CD4-positive, alpha-beta T cell treated with Interleukin-4 for 1 hour (primary cell): ENCODE results near the gene STUM.
"Not testable (repeated sequence)": the region's sequence is repeated elsewhere in the genome, so short reads cannot be mapped to it uniquely, and the experiment has no call there.

ENCODE experiments used
- DNase-seq, 2 donors: peaks; one replicate each; pipeline ENCODE4 v3.0.0-alpha.2; 2020 to 2022

Gene STUM

DNA sequence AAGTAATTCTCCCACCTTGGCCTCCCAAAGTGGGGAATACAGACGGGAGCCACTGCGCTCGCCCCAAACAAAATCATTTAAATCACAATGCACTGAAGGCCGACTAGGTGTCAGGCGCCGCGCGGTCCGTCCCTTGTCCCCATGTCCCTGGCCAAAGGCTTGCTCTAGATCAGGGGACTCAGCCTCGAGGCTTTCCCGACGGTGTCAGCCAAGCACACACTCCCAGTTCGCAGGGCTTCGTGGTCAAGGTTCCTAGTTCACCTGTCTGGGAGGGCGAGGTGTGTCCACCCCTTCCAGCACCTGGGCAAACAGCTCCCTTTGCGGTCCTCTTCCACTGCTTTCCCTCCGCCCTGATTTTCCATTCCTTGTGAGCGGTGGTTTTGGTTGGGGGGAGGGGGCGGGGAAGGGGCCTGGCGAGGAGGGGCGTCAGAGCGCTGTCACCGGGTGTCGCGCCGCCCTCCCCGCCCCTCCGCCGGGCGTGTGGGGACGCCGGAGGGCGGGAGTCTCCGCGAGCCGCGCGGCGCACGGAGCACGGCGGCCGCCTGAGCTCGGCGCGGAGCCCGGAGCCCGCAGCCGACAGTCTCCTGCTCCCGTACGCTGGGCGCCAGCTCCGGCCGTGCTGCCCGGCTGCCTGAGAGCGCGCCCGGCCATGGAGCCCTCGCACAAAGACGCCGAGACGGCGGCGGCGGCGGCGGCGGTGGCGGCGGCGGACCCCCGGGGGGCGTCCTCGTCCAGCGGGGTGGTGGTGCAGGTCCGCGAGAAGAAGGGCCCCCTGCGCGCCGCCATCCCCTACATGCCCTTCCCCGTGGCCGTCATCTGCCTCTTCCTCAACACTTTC, at the start of gene STUM:
STUM (plus strand) TSS at position 509 of the 838 bp plus-strand sequence; CDS start at position 650, 141 bp downstream.
- peak in 1 of 2 donors; percentile 10 for DNase-seq

GRCh38 chr1:226499699-226500098, 48.9 kb upstream of the STUM start:
- DNase-seq, result not testable (repeated sequence)

GRCh38 chr1:226506021-226506420, 42.5 kb upstream of the STUM start:
- no peak for DNase-seq

DNA sequence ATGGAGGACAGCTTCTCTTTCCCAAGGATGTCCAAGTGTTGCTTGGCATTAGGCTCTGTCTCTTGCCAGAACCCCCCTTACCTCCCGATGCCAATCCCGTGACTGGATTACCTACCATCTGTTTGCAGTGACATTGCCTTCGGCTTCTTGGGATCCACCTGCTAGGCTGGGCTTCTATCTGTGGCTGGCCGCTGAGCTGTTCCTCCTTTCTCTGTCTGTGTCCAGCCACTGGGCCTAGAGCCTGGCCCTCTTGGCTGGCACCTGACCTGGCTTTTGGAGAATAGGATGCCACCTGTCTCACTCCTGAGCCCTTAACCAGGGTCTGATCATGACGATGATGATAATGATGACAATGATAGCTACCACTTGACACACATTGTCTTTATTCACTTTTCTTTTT, 41.6 kb upstream of the STUM start:
- no peak for DNase-seq

DNA sequence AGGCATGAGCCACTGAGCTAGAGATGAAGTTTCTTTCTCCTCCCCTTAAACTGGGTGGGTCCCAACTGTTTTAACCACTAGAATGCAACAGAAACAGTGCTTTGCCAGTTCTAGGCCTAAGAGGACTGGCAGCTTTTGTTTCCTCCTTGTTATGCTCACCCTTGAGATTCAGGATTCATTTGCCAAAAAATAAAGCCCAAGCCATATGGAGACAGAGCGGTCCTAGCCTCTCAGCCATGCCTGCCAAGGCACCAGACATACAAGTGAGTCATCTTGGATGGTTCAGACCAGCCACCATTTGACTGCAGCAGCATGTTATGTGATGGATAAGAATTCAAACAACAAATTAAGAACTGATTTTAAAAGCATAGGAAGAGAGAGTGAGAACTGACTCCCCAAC, 38.1 kb upstream of the STUM start:
- no peak for DNase-seq

GRCh38 chr1:226511296-226511695, 37.3 kb upstream of the STUM start:
- no peak for DNase-seq

DNA sequence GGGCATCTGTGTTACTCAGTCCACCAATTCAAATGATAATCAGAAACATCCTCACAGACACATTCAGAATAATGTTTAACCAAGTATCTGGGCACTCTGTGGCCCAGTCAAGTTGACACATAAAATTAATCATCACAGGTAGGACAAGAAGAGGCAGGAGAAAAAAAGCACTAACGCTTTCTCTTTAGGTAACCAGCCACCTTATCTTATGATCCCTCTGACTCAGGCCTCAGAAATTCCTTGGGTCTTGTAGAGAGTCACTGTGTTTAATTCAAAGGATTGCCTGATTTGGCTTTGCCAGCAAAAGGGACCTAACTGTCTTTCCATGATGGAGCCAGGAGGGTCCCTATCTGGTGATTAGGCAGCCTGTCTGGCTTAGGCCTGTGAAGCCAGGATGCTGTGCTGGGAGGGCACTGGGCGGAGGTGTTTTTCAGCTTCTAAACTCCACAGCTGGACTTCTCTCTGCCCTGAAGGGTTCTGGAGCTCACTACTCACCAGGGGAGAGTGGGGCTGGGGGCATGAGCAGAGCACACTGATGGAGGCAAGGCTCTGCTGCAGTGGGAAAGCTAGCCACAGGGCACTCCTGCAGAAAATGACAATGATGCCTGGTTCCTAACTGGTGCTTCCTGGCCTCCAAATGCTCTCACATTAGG, 36.4 kb upstream of the STUM start:
- no peak for DNase-seq

- DNase-seq, result no peak
Measured at GRCh38 chr1:226518375-226518774, 30.2 kb upstream of the STUM start.

DNA sequence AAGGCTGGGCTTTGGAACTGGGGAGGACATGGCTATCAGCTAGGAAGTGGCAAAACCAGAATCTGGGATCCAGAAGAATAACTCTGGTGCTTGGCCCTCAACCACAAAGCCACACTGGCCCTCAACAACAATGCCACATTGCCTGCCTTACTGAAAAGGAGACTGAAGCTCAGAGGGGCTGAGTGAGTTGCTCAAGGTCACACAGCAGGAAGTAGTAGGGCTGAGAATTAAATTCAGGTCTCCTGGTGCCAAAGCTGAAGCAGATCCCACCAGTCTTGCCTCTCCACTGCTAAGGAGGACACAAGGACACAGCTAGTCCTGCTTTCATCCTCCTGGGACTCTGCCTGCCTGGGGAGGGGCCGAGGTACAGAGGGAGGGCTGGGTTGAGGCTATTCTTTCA, 29.4 kb upstream of the STUM start:
- no peak for DNase-seq

- no peak for DNase-seq
Measured at GRCh38 chr1:226519716-226520598, 28.6 kb upstream of the STUM start.

- DNase-seq, result no peak
Measured at GRCh38 chr1:226520640-226521355, 27.8 kb upstream of the STUM start.

- no peak for DNase-seq
Measured at GRCh38 chr1:226523646-226524406, 24.7 kb upstream of the STUM start.

- no peak for DNase-seq
Measured at GRCh38 chr1:226524547-226524946, 24.0 kb upstream of the STUM start.

DNA sequence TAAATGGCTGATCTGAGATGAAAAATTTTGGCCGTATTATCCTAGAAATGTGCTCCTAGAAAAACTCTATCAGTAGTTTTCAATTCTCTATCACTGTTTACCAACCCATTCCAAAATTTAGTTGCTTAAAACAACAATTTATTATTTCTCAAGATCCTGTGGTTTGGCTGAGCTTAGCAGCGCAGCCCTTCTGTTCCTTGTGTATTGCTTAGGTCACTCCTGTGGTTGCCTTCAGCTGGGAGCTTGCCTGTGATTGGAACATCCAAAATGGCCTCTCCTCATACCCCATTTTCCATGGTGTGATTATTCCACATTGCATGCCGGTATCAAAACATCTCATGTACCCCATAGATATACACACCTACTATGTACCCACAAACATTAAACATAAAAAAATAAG, 22.8 kb upstream of the STUM start:
- DNase-seq, result no peak

DNA sequence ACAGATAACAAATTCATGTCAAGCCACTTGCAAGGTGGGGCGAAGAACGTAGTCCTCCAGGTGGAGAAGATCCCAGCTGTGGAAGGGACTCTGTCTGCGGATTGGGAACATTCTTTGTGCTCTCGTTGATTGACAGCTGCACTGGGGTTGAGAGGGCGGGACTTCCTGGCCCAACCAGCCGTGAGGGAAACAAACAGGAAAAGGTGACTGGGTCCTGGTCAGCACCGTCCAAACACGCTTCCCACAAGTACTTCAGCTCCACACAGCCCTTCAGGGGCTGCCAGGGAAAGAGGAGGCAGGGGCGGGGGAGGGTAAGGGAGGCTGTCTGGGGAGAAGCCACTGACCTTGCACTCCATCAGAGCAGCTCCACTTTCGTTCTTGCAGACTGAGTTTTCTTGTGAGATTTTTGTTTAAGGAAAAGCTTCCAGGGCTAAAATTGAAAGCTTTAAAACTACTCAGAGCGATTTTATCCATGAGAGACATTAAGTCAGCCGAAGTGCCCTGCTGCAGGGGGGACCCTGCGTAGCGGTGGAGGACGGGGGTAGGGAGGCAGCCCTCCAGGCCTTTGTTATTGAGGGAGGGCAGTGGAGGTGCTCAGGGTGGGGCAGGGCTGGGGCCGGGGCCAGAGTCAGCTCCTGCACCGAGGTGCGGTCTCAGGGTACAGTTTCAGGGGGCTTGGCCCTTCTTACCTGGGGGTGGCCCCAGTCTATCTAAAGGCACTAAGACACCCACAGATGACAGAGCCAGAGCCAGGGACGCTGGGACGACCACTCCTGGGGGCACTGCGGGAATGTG, 21.6 kb upstream of the STUM start:
- no peak for DNase-seq

GRCh38 chr1:226529891-226530290, 18.7 kb upstream of the STUM start:
- no peak for DNase-seq

- no peak for DNase-seq
Measured at GRCh38 chr1:226530591-226530990, 18.0 kb upstream of the STUM start.

GRCh38 chr1:226531360-226532093, 17.0 kb upstream of the STUM start:
- no peak for DNase-seq

GRCh38 chr1:226532553-226532952, 16.0 kb upstream of the STUM start:
- DNase-seq, result no peak

DNA sequence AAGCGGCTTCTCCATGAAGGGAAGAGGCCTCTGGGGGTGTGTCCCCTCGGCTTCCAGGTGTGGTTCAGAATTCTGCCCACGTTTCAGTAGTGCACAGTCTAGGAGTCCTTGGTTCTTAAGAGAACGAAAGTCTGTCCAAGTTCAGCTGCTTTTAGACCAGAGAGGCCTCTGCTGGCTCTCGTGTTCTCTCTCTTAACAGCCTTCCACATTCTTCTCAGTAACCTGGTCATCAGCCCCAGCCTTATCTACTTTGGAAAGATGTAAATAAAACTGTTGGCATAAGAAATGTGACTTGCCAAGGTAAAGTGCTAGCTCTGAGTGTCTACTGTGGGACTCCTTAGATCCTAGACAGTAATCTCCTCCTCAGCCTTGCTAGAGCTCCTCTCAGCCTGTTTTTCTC, 15.3 kb upstream of the STUM start:
- no peak for DNase-seq
